Stimulated activated memory B cell treated with anti-CD40 and anti-IgM and Interleukin-4, amounts not matched to agents 10 μg/mL and 1 μg/mL and 100 μg/mL, for 72 hours (primary cell): ENCODE results near the gene EPHB3.

Experiments
- ATAC-seq: fragments of 150-1000 bp; cut with Tn5 transposase; 2 replicates; pipeline ENCODE4 v1.10.0; 2021
- H3K27ac Mint-ChIP-seq: one replicate; pipeline ENCODE4 v1.8.0; 2022; ENCODE audit warnings: mild to moderate bottlenecking, mixed read lengths
- H3K27me3 Mint-ChIP-seq: one replicate; pipeline ENCODE4 v1.8.0; 2022; ENCODE audit warnings: mixed read lengths
- H3K36me3 Mint-ChIP-seq: one replicate; pipeline ENCODE4 v1.8.0; 2022; ENCODE audit warnings: mixed read lengths
- H3K4me1 Mint-ChIP-seq: one replicate; pipeline ENCODE4 v1.8.0; 2022; ENCODE audit warnings: mixed read lengths
- H3K4me3 Mint-ChIP-seq: one replicate; pipeline ENCODE4 v1.8.0; 2022; ENCODE audit warnings: mild to moderate bottlenecking, moderate library complexity, mixed read lengths
- H3K9me3 Mint-ChIP-seq: one replicate; pipeline ENCODE4 v1.8.0; 2022; ENCODE audit warnings: mixed read lengths

EPHB3 gene

GRCh38 chr3:184593928-184594303, 32.3 kb downstream of the EPHB3 start:
- Mint-ChIP-seq H3K27ac (no peak overlapping the region), H3K27me3 (no peaks in the 10 kb centered on the region)
- no peak for ATAC-seq

GRCh38 chr3:184594371-184595001, 32.9 kb downstream of the EPHB3 start:
- ATAC-seq, result no peak
- Mint-ChIP-seq H3K27ac (no peak overlapping the region), H3K4me1 (no peaks in the 10 kb centered on the region), H3K4me3 (no peak overlapping the region), H3K27me3 (no peaks in the 10 kb centered on the region), H3K9me3 (no peaks in the 10 kb centered on the region), H3K36me3 (no peaks in the 10 kb centered on the region)

More at GRCh38 chr3:184593928-184594303, 32.3 kb downstream of the EPHB3 start:
- Mint-ChIP-seq H3K4me3 (no peak overlapping the region), H3K36me3 (no peaks in the 10 kb centered on the region), H3K4me1 (no peaks in the 10 kb centered on the region), H3K9me3 (no peaks in the 10 kb centered on the region)

- H3K4me3 Mint-ChIP-seq, result no peak overlapping the region
- H3K27ac Mint-ChIP-seq, result no peak overlapping the region
- no peaks in the 10 kb centered on the region for H3K9me3 Mint-ChIP-seq
- H3K4me1 Mint-ChIP-seq, result no peaks in the 10 kb centered on the region
- ATAC-seq, result no peak
- no peaks in the 10 kb centered on the region for H3K36me3 Mint-ChIP-seq
- peaks cover 12% of the 10 kb centered on the region for H3K27me3 Mint-ChIP-seq
These were observed 34.1 kb downstream of the EPHB3 start for GRCh38 chr3:184595726-184596125.

GRCh38 chr3:184596233-184596632, 34.6 kb downstream of the EPHB3 start:
- no peak for ATAC-seq
- Mint-ChIP-seq H3K36me3 (no peaks in the 10 kb centered on the region), H3K4me3 (no peak overlapping the region), H3K27ac (no peak overlapping the region), H3K27me3 (peaks cover 17% of the 10 kb centered on the region), H3K9me3 (no peaks in the 10 kb centered on the region), H3K4me1 (no peaks in the 10 kb centered on the region)

- Mint-ChIP-seq H3K4me3 (no peak overlapping the region), H3K27ac (no peak overlapping the region), H3K9me3 (no peaks in the 10 kb centered on the region), H3K27me3 (peaks cover 23% of the 10 kb centered on the region), H3K4me1 (peaks cover under 1% of the 10 kb centered on the region), H3K36me3 (no peaks in the 10 kb centered on the region)
- ATAC-seq, result no peak
These were observed 35.4 kb downstream of the EPHB3 start for GRCh38 chr3:184596886-184597575.

- H3K27me3 Mint-ChIP-seq, result peaks cover 32% of the 10 kb centered on the region
- no peak overlapping the region for H3K27ac Mint-ChIP-seq
- no peak for ATAC-seq
- H3K4me3 Mint-ChIP-seq, result no peak overlapping the region
- no peaks in the 10 kb centered on the region for H3K9me3 Mint-ChIP-seq
- no peaks in the 10 kb centered on the region for H3K36me3 Mint-ChIP-seq
- peaks cover 10% of the 10 kb centered on the region for H3K4me1 Mint-ChIP-seq
These were observed 36.4 kb downstream of the EPHB3 start for GRCh38 chr3:184597829-184598573.

- Mint-ChIP-seq H3K9me3 (no peaks in the 10 kb centered on the region), H3K36me3 (no peaks in the 10 kb centered on the region), H3K4me3 (no peak overlapping the region), H3K27ac (no peak overlapping the region), H3K27me3 (peaks cover 38% of the 10 kb centered on the region), H3K4me1 (peaks cover 16% of the 10 kb centered on the region)
- no peak for ATAC-seq
These were observed 37.0 kb downstream of the EPHB3 start for GRCh38 chr3:184598574-184598927.

- Mint-ChIP-seq H3K27me3 (peaks cover 42% of the 10 kb centered on the region), H3K36me3 (no peaks in the 10 kb centered on the region), H3K4me1 (peaks cover 20% of the 10 kb centered on the region), H3K4me3 (no peak overlapping the region), H3K27ac (no peak overlapping the region), H3K9me3 (no peaks in the 10 kb centered on the region)
- no peak for ATAC-seq
These were observed 37.6 kb downstream of the EPHB3 start for GRCh38 chr3:184599143-184599542.

- no peak for ATAC-seq
- Mint-ChIP-seq H3K9me3 (no peaks in the 10 kb centered on the region), H3K36me3 (no peaks in the 10 kb centered on the region), H3K4me1 (peaks cover 25% of the 10 kb centered on the region), H3K27ac (no peak overlapping the region), H3K27me3 (peaks cover 58% of the 10 kb centered on the region), H3K4me3 (no peak overlapping the region)
These were observed 39.2 kb downstream of the EPHB3 start for GRCh38 chr3:184600685-184601377.

GRCh38 chr3:184601576-184602371, 40.2 kb downstream of the EPHB3 start:
- H3K36me3 Mint-ChIP-seq, result no peaks in the 10 kb centered on the region
- no peak for ATAC-seq
- H3K4me1 Mint-ChIP-seq, result peaks cover 25% of the 10 kb centered on the region
- H3K27ac Mint-ChIP-seq, result no peak overlapping the region
- no peak overlapping the region for H3K4me3 Mint-ChIP-seq
- H3K9me3 Mint-ChIP-seq, result no peaks in the 10 kb centered on the region
- peaks cover 66% of the 10 kb centered on the region for H3K27me3 Mint-ChIP-seq

- Mint-ChIP-seq H3K27ac (no peak overlapping the region), H3K4me3 (peak overlapping the region; percentile 29), H3K36me3 (no peaks in the 10 kb centered on the region), H3K9me3 (no peaks in the 10 kb centered on the region), H3K4me1 (peaks cover 25% of the 10 kb centered on the region), H3K27me3 (peaks cover 70% of the 10 kb centered on the region)
- no peak for ATAC-seq
These were observed 41.0 kb downstream of the EPHB3 start for GRCh38 chr3:184602372-184603150.

- Mint-ChIP-seq H3K4me3 (peak overlapping the region; percentile 52), H3K36me3 (no peaks in the 10 kb centered on the region), H3K9me3 (no peaks in the 10 kb centered on the region), H3K4me1 (peaks cover 25% of the 10 kb centered on the region), H3K27ac (no peak overlapping the region), H3K27me3 (peaks cover 70% of the 10 kb centered on the region)
- ATAC-seq, result no peak
These were observed 41.8 kb downstream of the EPHB3 start for GRCh38 chr3:184603151-184604030.

- no peaks in the 10 kb centered on the region for H3K36me3 Mint-ChIP-seq
- no peak overlapping the region for H3K27ac Mint-ChIP-seq
- ATAC-seq, result no peak
- peaks cover 70% of the 10 kb centered on the region for H3K27me3 Mint-ChIP-seq
- H3K4me1 Mint-ChIP-seq, result peaks cover 25% of the 10 kb centered on the region
- H3K9me3 Mint-ChIP-seq, result no peaks in the 10 kb centered on the region
- peak overlapping the region; percentile 52 for H3K4me3 Mint-ChIP-seq
These were observed 42.5 kb downstream of the EPHB3 start for GRCh38 chr3:184604039-184604601.
